HG02884 (cell line): Measurements from ENCODE around the gene SNX32.
A peak's percentile ranks its signal among the peaks of the same experiment; 100 is the strongest.
"Not testable (repeated sequence)": the region's sequence is repeated elsewhere in the genome, so short reads cannot be mapped to it uniquely, and the experiment has no call there.

Experiments used
- ATAC-seq: cut with Tn5 transposase; IDR thresholded peaks from one replicate; pipeline ENCODE4 v1.9.1; 2021; ENCODE audit warnings: mild to moderate bottlenecking, moderate library complexity; ENCODE audit not compliant: unreplicated experiment

Gene SNX32

DNA sequence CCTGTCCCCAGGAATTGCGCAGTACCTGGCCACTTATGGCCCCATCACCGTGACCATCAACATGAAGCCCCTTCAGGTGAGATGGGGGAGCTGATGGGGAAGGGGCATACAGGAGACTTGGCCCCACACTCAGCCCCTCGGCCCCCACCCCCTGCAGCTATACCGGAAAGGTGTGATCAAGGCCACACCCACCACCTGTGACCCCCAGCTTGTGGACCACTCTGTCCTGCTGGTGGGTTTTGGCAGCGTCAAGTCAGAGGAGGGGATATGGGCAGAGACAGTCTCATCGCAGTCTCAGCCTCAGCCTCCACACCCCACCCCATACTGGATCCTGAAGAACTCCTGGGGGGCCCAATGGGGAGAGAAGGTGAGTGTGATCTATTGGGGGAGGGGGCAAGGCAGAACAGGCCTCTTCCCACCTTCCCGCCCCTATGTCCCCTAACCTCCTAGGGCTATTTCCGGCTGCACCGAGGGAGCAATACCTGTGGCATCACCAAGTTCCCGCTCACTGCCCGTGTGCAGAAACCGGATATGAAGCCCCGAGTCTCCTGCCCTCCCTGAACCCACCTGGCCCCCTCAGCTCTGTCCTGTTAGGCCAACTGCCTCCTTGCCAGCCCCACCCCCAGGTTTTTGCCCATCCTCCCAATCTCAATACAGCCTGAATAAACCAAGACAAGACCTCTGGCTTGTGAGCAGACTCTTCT lies 49.4 kb downstream of the SNX32 start:
- no peak for ATAC-seq

DNA sequence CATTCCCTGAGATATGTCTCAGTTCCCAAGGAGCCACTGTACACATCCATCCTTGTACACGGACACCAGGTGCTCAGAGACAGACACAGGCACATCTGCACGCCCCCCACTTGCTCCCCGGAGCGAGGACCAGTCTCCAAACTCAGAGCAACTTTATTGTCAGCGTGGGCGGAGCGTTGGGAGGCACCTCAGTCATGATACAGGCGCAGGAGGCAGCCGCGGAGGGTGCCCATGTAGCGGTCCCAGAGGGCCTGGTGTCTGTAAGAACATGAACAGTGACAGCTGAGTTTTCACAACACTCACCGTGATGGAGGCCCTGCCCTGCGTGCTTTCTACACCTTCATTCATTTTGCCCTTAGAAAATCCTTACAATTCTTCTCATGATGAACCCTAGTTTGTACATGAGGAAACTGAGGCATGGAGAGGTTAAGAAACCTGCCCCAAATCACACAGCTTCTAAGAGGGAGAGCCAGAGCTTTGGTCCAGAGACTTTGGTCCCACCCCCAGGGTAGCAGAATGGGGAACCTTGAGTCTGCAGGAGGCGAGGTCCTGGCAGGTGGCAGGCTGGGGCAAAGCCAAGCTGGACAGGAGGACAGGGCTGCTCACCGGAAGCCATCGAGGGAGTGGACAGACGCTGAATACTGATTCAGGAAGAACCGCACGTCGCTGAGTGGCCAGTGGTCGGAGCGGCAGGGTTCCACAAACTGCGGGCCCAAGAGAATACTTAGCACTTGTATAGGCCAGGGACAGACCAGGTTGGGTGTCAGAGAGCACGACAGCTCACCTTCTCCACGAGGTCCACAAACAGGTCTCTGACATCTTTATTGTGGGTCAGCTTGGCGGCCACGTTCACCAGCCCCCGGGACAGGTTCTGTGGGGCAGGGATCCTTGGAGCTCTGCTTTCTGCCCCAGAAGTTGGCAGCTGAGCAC lies 50.3 kb downstream of the SNX32 start:
- no peak for ATAC-seq

DNA sequence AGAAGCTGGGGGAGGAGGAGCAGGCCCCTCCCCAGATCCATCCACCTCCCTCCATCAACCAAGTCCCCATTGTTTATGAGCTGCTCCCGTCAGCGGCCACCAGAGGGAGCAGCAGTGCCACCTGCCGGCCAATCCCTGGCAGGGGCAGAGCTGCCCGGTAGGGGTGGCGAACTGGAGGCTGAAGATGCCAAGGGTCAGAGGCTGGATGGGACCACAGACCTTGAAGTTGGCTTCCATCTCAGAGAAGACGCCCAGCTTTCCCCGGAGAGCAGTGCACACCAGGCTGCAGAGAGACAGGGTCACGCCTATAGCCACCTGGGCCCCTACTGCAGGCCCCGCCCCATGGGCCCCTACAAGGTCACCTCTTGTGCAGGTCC lies 50.9 kb downstream of the SNX32 start:
- ATAC-seq = no peak

DNA sequence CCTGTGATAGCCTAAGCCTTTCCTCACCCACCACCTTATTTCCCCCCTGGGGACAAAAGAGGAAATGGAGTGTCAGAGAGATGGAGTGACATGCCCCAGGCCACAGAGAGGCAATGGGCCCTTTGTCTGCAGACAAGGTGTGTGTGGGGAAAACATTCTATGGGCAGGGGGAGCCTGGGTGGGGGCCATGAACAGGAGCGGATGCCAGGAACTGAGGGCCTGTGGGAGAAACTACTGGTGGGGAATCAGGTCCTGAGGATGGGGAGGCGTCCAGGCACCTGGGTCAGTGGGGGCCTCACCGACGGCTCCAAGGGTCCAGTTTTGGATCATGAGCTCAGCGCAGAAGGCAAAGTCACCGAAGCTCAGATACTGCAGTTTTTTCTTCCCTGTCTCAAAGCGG lies 51.5 kb downstream of the SNX32 start:
- no peak for ATAC-seq

DNA sequence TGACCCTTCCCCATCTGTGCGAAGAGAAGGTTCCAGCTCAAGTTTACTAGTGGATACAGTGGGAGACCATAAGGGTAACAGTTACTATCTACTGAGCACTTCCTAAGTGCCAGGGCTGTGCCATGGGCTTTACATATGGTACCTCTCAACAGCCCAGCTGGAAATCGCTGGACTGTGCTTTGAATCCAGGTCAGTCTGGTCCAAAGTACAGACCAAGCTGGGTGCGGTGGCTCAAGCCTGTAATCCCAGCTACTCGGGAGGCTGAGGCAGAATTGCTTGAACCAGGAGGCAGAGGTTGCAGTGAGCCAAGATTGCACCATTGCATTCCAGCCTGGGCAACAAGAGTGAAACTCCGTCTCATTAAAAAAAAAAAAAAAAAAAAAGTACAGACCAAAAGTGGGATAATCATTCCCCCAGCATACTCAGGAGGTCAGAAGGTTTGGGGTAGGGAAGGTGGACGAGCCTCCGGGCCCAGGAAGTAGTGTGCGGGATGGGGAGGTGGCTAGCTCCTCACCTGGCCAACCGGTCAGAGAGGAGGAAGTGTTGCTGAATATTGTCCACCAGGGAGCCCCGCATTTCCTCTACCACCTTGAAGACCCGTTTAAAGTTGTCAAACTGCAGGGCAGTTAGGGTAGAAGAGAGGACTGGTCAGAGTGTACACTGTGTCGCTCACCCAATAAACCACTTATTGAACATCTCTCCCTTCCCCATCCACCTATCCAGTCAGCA lies 52.2 kb downstream of the SNX32 start:
- no peak for ATAC-seq

DNA sequence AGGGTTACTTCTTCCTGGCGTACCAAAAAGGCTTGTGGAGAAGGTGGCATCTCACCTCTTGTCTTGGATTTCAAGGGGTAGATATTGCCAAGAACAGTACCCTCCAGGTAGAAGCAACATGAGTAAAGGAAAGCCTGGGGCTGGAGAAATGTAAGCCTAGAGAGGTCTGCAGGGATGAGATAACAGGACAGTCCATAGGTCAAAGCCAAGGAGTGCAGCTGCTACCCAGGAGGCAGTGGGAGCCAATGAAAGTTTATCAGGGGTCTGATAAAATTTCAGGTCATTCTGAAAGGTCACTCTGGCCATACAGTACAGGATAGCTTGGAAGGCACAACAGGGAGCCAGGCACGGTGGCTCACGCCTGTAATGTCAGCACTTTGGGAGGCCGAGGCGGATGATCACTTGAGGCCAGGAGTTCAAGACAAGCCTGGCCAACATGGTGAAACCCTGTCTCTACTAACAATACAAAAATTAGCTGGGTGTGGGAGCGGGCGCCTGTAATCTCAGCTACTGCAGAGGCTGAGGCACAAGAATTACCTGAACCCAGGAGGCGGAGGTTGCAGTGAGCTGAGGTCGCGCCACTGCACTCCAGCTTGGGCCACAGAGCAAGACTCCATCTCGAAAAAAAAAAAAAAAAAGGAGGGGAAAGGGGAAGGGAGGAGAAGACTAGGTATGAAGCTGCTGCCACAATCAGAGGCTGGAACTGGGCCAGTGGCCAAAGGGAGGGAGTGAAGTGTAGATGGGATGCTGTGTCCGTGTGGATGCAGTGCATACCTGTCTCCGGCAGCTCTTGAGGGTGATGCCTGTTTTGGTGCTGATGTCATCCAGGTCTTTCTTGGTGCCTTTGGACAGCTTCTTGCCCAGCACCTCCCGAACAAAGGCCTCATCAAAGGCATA lies 53.3 kb downstream of the SNX32 start:
- ATAC-seq = no peak

DNA sequence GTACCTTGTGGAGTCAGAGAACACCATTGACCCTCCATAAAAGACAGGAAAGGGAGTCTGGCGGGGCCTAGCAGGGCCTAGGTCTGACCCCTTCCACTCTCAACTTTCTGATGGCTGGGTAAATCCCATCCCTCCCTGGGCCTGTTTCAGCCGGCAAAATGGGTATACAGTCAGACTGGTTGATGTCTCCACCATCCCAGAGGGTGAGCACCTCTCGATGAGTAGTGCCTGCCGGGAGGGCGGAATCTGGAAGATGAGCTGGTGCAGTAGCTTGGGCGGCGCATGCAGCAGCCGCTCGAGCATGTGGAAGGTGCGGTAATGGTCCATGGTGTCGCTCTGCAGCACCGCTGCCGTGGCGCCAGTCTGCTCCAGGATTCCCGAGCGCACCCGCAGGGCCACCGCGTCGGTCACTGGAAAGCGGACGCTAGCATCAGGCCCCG lies 54.0 kb downstream of the SNX32 start:
- ATAC-seq = no peak

DNA sequence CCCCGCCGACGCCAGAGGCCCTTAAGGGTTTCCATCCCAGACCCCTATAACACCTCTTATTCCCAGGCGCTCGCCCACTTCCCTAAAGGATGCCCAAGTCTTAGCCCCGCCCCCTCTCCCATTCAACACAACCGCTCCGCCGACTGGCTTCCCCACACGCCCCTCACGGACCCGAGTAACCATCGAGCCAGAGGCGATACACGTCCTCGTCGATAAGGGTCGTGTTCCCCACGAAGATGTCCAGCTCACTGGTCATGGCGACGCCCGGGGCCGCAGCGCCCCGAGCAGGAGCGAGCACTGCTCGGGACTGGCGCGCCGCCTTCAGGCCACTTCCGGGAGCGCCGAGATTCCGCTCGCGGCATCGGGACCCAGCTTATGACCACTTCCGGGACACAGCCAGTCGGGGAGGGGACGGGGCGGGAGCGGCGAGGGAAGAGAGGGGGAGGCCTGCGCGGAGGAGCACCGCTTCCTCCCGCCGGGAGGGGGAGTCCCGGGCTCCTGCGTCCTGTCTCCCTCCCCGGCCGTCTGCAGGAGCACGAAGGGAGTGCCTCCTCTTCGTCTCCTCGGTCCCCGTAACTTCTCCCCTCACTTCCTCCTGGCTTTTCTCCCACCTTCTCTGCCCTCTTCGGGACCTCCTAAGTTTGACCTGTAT lies 54.5 kb downstream of the SNX32 start, which contains the start of gene FIBP:
FIBP (minus strand) TSS at position 309 of the 652 bp plus-strand sequence; CDS start at position 256, 53 bp downstream.
- ATAC-seq = peak; percentile 37

DNA sequence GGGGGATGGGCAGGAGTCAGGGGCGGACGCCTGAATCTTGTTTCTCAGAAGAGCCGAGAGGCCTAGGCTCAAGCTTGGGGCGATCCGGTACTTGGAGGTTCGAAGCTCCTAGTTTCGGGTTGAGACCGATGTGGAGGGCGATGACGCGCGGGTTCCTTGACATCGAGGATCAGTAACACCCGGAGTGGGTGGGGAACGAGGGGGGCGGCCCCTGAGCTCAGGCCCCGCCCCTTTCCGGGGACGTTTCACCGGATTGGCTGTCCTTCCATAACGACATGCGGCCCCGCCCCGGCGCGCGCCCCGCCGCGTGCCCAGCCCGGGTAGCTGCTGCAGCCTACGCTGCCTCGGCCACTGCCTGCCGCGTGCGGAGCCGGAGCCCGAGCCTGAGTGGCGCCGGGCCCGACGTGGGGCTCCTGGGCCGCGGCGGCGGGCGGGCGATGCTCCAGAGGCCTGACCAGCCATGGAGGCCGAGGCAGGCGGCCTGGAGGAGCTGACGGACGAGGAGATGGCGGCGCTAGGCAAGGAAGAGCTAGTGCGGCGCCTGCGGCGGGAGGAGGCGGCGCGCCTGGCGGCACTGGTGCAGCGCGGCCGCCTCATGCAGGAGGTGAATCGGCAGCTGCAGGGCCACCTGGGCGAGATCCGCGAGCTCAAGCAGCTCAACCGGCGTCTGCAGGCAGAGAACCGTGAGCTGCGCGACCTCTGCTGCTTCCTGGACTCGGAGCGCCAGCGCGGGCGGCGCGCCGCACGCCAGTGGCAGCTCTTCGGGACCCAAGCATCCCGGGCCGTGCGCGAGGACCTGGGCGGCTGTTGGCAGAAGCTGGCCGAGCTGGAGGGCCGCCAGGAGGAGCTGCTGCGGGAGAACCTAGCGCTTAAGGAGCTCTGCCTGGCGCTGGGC lies 56.8 kb downstream of the SNX32 start, which contains the start of gene CCDC85B:
CCDC85B (plus strand) TSS at position 350 of the 895 bp plus-strand sequence; CDS start at position 461, 111 bp downstream.
- ATAC-seq = peak; percentile 46

DNA sequence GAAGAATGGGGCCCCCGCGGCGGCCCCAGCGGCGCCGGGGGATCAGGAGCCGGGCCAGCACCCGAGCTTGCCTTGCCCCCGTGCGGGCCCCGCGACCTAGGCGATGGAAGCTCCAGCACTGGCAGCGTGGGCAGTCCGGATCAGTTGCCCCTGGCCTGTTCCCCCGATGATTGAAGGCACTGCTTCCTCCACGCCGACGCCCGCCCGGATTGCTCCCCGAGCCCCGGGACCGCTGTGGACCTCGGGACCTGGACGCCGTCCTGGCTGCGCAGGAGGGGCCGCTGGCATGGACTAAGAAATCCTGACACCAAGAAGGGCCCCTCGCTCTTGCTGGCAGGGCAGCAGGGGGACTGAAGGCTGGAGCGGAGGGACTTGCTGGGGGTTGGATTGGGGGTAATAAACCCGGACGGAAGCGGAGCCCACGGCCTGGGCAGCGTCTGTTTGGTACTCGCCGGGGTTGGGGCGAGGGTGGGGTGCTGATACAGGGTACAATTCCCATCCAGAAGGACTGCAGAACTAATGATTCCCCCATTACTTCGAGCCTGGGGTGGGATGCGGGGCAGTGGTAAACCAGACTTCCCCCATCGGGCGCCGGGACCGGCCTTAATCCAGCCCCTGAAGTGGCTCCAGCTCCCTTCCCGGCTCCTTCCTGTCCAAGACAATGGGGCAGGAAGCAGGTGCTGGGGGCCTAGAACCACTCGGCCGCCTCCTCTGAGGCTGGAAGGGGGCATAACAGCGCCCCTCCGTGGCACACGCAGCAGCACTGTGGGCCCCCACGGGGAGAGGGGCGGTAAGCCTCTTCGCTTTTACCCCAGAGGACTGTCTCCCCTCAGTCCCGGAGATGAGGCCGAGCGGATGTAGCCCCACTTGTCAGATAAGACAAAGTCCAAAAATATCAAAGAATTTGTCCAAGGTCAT lies 57.7 kb downstream of the SNX32 start:
- ATAC-seq = no peak

DNA sequence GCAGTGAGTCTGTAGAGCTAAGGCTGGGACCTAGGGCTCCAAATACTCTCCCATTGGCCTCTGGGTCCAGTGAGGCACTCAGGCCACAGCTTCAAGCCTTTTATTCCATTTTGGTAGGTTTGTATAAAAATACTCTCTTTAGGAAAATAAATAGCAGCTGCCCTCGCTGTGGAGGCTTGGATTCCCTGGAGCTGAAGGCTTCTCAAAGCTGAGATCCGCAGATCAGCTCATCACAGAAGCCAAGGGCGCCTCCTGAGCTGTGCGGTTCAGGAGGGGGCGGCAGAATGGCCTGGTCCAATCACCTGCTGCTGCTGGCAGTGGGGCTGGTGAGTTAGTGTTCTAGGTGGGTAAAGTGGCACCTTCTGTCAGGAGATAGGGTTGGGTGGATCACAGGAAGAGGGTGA lies 58.4 kb downstream of the SNX32 start:
- not testable (repeated sequence) for ATAC-seq

DNA sequence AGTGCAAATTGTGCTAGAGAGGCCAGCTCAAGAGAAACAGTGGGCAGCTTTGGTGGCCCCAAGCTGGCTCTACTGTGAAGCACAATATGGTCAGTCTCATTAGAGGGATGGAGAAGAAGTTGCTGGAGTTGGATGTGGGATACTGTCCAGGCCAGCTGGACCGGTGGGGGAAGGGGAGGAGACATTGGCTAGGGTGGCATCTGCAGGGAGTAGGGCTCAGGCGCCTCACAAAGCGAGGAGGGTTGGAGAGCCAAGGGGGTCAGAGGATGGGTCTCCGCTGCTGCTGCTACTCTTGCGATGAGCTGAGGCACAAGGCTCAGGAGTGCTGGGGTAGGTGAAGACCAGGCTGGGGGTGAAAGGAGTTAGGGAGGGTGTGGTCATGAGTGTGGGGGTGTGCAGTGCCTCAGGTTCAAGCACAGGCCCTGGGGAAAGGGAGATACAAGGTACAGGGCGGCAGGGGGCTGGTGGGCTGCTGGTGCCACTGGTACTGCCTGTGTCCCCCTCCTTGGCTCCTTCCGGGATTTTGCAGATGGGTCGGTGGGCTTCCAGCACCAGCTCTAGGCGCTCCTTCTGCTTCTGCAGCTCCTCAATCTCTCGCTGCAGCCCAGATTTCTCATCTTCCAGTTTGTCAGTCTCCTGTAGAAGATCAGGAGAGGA lies 59.0 kb downstream of the SNX32 start:
- ATAC-seq = no peak

DNA sequence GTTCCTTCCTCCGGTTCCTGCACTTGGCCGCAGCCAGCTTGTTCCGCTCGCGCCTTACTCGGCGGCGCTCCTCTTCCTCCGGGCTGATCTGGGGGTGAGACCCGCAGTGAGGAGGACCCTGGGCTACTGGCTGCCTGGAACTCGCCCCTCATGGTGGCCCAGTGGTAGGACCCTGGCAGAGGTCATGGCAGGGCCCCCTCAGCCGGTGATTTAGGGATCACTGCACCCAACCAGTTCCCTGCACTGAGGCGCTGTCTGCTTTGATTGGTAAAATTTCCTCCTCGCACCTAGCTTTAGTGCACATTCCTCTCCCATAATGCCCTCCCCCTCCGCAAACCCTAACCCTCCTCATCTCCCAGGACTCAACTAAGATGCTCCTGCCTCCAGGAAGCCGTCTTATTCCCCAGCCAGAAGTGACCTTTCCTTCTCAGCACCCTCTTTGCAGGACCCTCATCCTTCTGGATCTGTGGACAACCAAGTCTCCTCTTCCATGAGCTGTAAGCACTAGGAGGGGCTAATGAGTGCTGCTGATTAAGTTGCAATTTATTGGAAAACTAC lies 60.4 kb downstream of the SNX32 start:
- no peak for ATAC-seq

DNA sequence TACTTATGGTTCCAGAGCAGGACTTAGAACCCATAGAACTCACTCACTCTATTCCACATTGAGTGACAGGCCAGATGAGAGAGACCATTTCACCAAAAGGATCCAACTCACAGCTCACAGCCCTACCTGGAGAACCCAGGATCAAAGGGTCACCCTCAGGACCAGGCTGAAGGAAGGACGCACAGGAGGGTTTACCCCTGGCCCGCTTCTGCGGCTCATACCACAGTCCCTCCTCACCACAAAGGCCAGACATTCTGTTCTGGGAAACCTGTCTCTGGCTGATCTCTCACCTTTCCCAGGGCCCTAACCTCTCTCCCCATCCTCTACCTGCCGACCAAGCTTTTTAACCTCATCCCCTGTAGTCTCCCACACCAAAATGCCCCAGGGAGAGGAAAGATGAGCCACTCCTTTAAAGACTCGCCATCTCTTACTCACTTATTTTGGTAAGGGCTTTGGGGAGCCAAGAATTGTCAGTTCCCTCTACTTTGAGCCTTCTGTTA lies 61.8 kb downstream of the SNX32 start:
- ATAC-seq = no peak

DNA sequence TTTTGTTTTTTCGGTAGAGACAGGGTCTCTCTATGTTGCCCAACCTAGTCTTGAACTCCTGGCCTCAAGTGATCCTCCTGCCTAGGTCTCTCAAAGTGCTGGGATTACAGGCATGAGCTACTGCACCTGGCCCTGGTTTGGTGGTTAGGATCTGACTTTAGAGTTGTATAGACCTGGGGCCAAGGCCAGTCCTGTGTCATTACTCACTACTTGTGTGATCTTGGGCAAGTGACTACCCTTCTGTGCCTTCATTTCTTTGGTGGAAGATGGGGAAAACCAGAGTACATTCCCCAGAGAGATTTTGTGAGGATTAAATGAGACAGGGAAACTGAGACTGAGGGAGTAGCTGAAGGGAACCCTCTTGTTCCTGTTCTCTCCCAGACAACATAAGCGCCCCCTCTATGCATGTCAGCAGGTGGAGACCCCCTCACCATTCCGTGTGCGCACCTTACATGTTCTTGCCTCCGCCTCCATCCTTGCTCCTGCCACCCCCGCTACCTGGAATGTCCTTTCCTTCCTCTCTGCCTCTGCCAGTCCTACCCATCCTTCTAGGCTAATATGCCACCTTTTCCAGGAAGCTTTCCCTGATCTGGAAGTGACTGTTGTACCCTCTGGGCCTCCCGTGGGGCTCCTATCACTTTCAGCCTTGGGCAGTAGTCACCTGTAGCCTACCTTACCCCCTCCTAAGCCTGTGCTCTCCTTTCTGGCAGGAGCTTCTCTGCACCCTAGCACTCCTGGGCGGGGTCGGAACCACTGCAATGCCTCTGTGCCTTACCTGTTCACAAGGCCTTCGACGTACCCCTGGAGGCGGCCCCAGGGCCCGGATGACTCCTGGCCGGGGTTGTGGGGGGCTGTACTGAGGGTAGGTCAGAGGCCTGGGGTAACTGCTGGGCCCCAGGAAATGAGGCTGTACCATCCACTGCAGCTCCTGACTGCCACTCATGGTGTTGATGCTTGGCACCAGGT lies 62.6 kb downstream of the SNX32 start:
- no peak for ATAC-seq
